AG04450 (cell line): ENCODE data around the gene BEAN1. TPM values are rescaled to one million over a fixed set of nuclear protein-coding genes. Genes with fewer than 3 reads are reported as not detected.

Source experiments
- CTCF ChIA-PET: fragments of 300-600, 350-600 bp; formaldehyde crosslinking; extraction: SDS; loops from one replicate; lab custom pipeline; 2022; ENCODE audit warnings: antibody characterized with exemption, inconsistent platforms; lab: Charles Lee
- POLR2A ChIA-PET: fragments of 350-600 bp; formaldehyde crosslinking; extraction: SDS; loops from one replicate; lab custom pipeline; 2021; ENCODE audit warnings: antibody characterized with exemption, inconsistent platforms; lab: Yijun Ruan, JAX
- DNase-seq: peaks from one replicate; pipeline ENCODE4 v3.0.0-alpha.2; 2011; ENCODE audit warnings: low read depth, low spot score
- H3K27ac ChIP-seq: one replicate; pipeline ENCODE4 v1.5.1; 2012; ENCODE audit warnings: low read depth, low read length, control low read depth
- H3K27me3 ChIP-seq: one replicate; pipeline ENCODE4 v1.6.0; 2012; ENCODE audit warnings: low read length; ENCODE audit not compliant: control insufficient read depth, insufficient read depth
- H3K4me3 ChIP-seq: 2 replicates; pipeline ENCODE4 v1.5.1; 2011; ENCODE audit warnings: mild to moderate bottlenecking, low read depth, low read length, control low read depth
- H3K9me3 ChIP-seq: 2 replicates; pipeline ENCODE4 v1.5.1; 2012; ENCODE audit warnings: low read length; ENCODE audit not compliant: control insufficient read depth, insufficient read depth
- polyA plus RNA-seq: library from polyadenylated mRNA; depleted of rRNA; stranded (reverse); fragments of >200 nt; gene quantifications from 2 replicates; pipeline ENCODE4 v1.2.3, GENCODE V29; 2011
- TF ChIP-seq, protein P1 (sequence below): IDR thresholded peaks from 2 replicates; pipeline ENCODE4 v1.5.1; 2011; ENCODE audit warnings: low read depth, low read length, control low read depth, inconsistent platforms

BEAN1 gene
- polyA plus RNA-seq, 1 experiment, result not detected

DNA sequence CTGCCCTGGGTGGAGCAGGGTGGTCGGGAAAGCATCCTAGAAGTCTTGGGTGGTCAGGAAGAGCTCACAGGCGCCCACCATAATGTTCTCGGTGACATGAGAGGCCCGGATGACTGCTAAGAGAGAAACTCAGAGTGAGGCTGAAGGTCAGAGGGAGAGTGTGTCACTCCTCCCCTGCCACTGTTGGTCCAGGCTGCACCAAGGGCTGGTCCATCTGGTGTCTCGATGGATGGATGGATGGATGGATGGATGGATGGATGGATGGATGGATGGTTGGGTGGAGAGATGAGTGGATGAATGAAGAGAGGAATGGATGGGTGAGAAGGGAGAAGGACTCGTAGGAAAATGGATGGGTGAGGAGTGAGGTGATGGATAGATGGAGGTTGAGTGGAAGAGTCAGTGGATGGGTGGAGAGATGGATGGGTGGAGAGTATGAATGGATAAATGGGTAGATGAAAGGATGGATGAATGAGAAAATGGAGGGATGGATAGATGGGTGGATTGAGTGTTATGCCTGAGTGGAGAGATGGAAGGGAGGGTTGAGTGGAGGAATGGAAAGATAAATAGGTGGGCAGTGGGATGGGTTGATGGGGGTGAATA, 43.0 kb downstream of the BEAN1 start:
- H3K4me3 ChIP-seq, result no peak overlapping the region
- ChIA-PET POLR2A (no interaction called here), CTCF (no interaction called here)
- DNase-seq, result no peak
- H3K27me3 ChIP-seq, result peaks cover 19% of the 10 kb centered on the region
- TF ChIP-seq, protein P1, sequence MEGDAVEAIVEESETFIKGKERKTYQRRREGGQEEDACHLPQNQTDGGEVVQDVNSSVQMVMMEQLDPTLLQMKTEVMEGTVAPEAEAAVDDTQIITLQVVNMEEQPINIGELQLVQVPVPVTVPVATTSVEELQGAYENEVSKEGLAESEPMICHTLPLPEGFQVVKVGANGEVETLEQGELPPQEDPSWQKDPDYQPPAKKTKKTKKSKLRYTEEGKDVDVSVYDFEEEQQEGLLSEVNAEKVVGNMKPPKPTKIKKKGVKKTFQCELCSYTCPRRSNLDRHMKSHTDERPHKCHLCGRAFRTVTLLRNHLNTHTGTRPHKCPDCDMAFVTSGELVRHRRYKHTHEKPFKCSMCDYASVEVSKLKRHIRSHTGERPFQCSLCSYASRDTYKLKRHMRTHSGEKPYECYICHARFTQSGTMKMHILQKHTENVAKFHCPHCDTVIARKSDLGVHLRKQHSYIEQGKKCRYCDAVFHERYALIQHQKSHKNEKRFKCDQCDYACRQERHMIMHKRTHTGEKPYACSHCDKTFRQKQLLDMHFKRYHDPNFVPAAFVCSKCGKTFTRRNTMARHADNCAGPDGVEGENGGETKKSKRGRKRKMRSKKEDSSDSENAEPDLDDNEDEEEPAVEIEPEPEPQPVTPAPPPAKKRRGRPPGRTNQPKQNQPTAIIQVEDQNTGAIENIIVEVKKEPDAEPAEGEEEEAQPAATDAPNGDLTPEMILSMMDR, result no peak
- no peaks in the 10 kb centered on the region; the same call in 1 of the 2 replicates for H3K9me3 ChIP-seq
- H3K27ac ChIP-seq, result no peak overlapping the region

DNA sequence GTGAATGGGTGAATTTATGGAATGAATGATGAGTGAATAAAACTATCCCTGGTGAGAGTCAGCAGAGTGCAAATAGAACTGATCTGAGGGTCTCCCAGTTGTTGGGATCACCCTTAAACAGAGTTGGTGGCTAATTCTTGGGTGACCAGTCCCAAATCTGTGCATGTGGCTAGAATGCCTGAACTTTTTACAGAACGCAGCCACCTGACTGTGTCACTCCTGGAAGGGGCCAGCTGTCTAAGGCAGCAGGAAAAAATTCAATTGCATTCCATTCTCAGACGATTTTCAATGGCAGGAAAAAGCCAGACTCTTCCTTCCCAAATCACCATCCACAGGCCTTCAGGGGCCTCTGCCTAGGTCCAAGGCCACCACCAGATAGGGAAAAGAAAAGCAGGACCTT, 43.5 kb downstream of the BEAN1 start:
- ChIA-PET CTCF (no interaction called here), POLR2A (no interaction called here)
- Histone ChIP-seq H3K9me3 (no peaks in the 10 kb centered on the region; the same call in 1 of the 2 replicates), H3K4me3 (no peak overlapping the region), H3K27ac (no peak overlapping the region), H3K27me3 (peaks cover 16% of the 10 kb centered on the region)
- DNase-seq, result no peak
- TF ChIP-seq, protein P1, result no peak

DNA sequence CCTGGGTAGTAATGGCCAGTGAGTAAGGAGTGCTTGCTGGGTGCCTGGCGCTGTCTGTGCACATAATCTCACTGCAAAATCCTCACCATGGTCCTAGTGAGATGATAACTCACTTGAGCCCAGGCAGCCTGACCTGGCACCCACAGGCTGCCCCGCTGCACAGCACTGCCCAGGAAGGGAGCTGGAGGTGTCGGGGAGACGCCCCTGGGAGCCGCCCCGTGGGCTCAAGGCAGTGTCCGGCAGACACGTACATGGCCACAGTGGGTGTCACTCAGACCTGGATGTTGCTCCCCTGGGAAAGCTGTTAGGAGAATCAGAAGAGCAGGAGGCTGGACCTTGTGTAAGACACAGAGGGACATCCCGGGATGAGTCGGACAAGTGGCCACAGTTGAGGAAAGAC, 44.2 kb downstream of the BEAN1 start:
- Histone ChIP-seq H3K27me3 (peaks cover 15% of the 10 kb centered on the region), H3K4me3 (no peak overlapping the region), H3K9me3 (no peaks in the 10 kb centered on the region; the same call in 1 of the 2 replicates), H3K27ac (no peak overlapping the region)
- ChIA-PET CTCF (no interaction called here), POLR2A (no interaction called here)
- no peak for DNase-seq
- TF ChIP-seq, protein P1, result no peak

DNA sequence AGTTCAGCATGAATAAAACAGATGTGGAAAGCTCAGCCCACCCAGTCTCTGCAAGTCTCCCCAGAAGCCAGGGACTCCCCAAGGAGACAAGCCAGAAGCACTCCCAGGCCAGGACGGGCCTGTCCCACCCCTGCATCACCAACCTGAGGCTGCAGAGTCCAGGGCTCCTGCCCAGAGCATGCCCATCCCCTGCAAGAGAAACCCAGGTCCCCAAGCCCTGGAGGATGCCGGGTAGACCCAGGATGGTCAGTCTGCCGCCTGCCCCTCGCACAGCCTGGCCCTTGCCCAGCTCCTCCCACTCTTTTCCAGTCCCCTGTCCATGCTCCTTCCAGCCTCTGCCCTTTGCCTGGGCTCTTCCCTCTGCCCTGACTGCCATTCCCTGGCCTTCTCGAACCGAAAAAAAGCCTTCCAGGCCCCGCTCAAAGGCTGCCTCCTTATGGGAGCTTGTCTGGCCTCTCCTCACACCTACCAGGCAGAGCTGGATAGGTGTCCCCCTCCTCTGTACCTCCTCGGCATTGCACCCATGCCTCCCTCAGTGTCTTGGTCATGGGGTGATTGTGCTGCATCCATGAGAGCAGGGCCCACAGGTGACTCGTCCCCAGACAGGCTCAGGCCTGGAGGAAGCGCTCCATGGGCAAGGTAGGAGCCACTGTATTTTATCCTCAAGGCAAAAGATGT, 44.8 kb downstream of the BEAN1 start:
- CTCF ChIA-PET, result no interaction called here
- POLR2A ChIA-PET, result no interaction called here
- Histone ChIP-seq H3K27me3 (peaks cover 16% of the 10 kb centered on the region), H3K9me3 (no peaks in the 10 kb centered on the region; the same call in 1 of the 2 replicates), H3K27ac (no peak overlapping the region), H3K4me3 (no peak overlapping the region)
- TF ChIP-seq, protein P1, result no peak
- no peak for DNase-seq

DNA sequence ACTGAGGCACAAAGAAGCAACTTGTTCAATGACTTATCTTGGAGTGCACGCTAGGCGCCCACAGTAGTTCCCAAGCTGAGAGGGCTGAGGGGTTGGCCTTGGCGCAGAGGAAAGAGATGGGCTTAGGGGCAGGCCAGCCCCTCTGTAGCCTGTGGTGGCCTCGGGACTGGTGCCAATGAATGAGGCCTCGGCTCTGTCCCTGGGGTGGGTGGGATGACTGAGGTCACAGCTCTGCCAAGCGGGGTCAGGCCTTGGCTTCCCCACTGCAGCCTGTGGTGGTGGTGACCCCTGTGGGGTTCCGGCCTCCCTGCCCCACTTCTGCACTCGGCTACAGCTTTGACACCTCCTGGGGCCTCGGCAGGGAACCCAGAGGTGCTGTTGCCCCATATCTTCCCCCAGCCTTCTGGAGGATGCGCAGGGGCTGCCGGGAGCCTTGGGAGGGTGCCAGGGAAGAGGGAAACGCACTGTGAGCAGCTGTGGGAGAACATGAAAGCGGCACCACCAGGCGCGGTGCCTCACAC, 46.0 kb downstream of the BEAN1 start:
- no peaks in the 10 kb centered on the region; the same call in 1 of the 2 replicates for H3K9me3 ChIP-seq
- TF ChIP-seq, protein P1, result no peak
- CTCF ChIA-PET, result no interaction called here
- POLR2A ChIA-PET, result no interaction called here
- no peak overlapping the region for H3K27ac ChIP-seq
- no peak for DNase-seq
- H3K27me3 ChIP-seq, result peaks cover 16% of the 10 kb centered on the region
- H3K4me3 ChIP-seq, result no peak overlapping the region
